HepG2 (cell line): ENCODE results near the gene NUP133. TPM values are rescaled to one million over a fixed set of nuclear protein-coding genes. Genes with fewer than 3 reads are reported as not detected.
A peak's percentile ranks its signal among the peaks of the same experiment; 100 is the strongest.

Source experiments
- ATAC-seq: fragments of 200-7000 bp; cut with Tn5 transposase; 3 replicates; pipeline ENCODE4 v1.9.1; 2020; ENCODE audit warnings: mild to moderate bottlenecking, moderate library complexity
- BruUV-seq: library from RNA; stranded (reverse); fragments of 400-500 nt; replicated peaks from 2 replicates; lab custom pipeline; 2021; lab: Mats Ljungman, UMichigan
- CTCF ChIA-PET: fragments of 300-600 bp; formaldehyde crosslinking; extraction: SDS; loops from one replicate; lab custom pipeline; 2021; ENCODE audit warnings: low total read pairs, inconsistent platforms, low intra/inter-chr PET ratio; lab: Yijun Ruan, JAX
- POLR2A ChIA-PET: fragments of 350-600 bp; sonication (Branson Sonifier 250); formaldehyde crosslinking; loops from one replicate; lab custom pipeline; 2020; ENCODE audit warnings: antibody characterized with exemption, inconsistent platforms; lab: Yijun Ruan, JAX
- DNase-seq: peaks from one replicate; pipeline ENCODE4 v3.0.0-alpha.2; 2015; ENCODE audit warnings: low spot score
- FAIRE-seq: peaks from 3 replicates; lab custom pipeline; 2011; peaks lifted over from hg19 to GRCh38; lab: Jason Lieb, UNC
- H2AFZ ChIP-seq: one replicate; pipeline ENCODE4 v1.6.1; 2011; ENCODE audit warnings: low read length, inconsistent platforms
- H3K27ac ChIP-seq: fragments of 300-600 bp; 3 replicates; pipeline ENCODE4 v1.8.0; 2011; ENCODE audit warnings: mixed run types, mild to moderate bottlenecking, mixed read lengths, low read length, inconsistent platforms; ENCODE audit not compliant: insufficient read depth; ENCODE audit errors: extremely low read length
- H3K27me3 ChIP-seq, 2 experiments: fragments of 200-600 bp in 1 of 2; 2 replicates in 1 of 2; 3 replicates in 1 of 2; pipeline versions ENCODE4 v1.6.0 to v1.8.0; 2011; ENCODE audit warnings: low read length in 2 of 2, mild to moderate bottlenecking in 2 of 2, moderate library complexity in 2 of 2, inconsistent platforms in 1 of 2; ENCODE audit not compliant: insufficient read depth in 2 of 2, control insufficient read depth in 1 of 2
- H3K36me3 ChIP-seq, 2 experiments: fragments of 200-600 bp in 1 of 2; replicated peaks in 1 of 2; 2 replicates in 1 of 2; 3 replicates in 1 of 2; pipeline versions ENCODE4 v1.5.1 to v1.8.0; 2011; ENCODE audit warnings: low read length in 2 of 2, inconsistent platforms in 1 of 2; ENCODE audit not compliant: insufficient read depth in 2 of 2, control insufficient read depth in 1 of 2
- H3K4me1 ChIP-seq: 2 replicates; pipeline ENCODE4 v1.5.1; 2012; ENCODE audit warnings: low read length, inconsistent platforms; ENCODE audit not compliant: insufficient read depth
- H3K4me2 ChIP-seq: 2 replicates; pipeline ENCODE4 v1.6.0; 2011; ENCODE audit warnings: low read depth, low read length, inconsistent platforms
- H3K4me3 ChIP-seq, 3 experiments: fragments of 200-600 bp in 1 of 3; sonication (generic), shearing (Covaris generic) in 1 of 3; replicated peaks in 1 of 3; 2 replicates each; pipeline ENCODE4 v1.5.1; 2011 to 2016; ENCODE audit warnings: low read length in 3 of 3, inconsistent platforms in 2 of 3, low read depth in 2 of 3, mild to moderate bottlenecking in 2 of 3, control low read depth in 1 of 3, mixed read lengths in 1 of 3; ENCODE audit not compliant: insufficient read depth in 1 of 3
- H3K79me2 ChIP-seq: one replicate; pipeline ENCODE4 v1.6.1; 2011; ENCODE audit warnings: low read length, inconsistent platforms; ENCODE audit not compliant: insufficient read depth
- H3K9ac ChIP-seq: 2 replicates; pipeline ENCODE4 v1.6.0; 2011; ENCODE audit warnings: mild to moderate bottlenecking, low read depth, low read length, inconsistent platforms; ENCODE audit not compliant: insufficient read depth
- H3K9me3 ChIP-seq: 2 replicates; pipeline ENCODE4 v1.5.1; 2012; ENCODE audit warnings: mild to moderate bottlenecking, low read length
- H4K20me1 ChIP-seq: 2 replicates; pipeline ENCODE4 v1.6.0; 2011; ENCODE audit warnings: inconsistent platforms, mild to moderate bottlenecking, low read length, moderate library complexity; ENCODE audit not compliant: insufficient read depth
- GFI1 ChIP-seq: sonication (generic); formaldehyde crosslinking; IDR thresholded peaks from 2 replicates; pipeline ENCODE4 v1.5.0; 2020; ENCODE audit warnings: missing genetic modification reagents, mild to moderate bottlenecking, borderline replicate concordance
- HDAC2 ChIP-seq: sonication (generic); formaldehyde crosslinking; IDR thresholded peaks from 2 replicates; pipeline ENCODE4 v1.4.0; 2020; ENCODE audit warnings: missing genetic modification reagents
- KDM6A ChIP-seq: IDR thresholded peaks from 2 replicates; pipeline ENCODE4 v1.6.1; 2016; ENCODE audit warnings: low read depth
- PRPF4 ChIP-seq: fragments of 200-400 bp; formaldehyde crosslinking; IDR thresholded peaks from 2 replicates; pipeline ENCODE4 v1.6.1; 2016; ENCODE audit warnings: low read length, low read depth; ENCODE audit not compliant: poor library complexity, severe bottlenecking
- REST ChIP-seq, 2 experiments: IDR thresholded peaks; 2 replicates each; pipeline ENCODE4 v1.6.1; 2011 to 2012; ENCODE audit warnings: low read length in 2 of 2, borderline replicate concordance in 1 of 2, low read depth in 1 of 2, mild to moderate bottlenecking in 1 of 2, moderate library complexity in 1 of 2
- SALL1 ChIP-seq: sonication (generic); formaldehyde crosslinking; IDR thresholded peaks from 2 replicates; pipeline ENCODE4 v1.8.0; 2022; ENCODE audit warnings: mild to moderate bottlenecking, missing genetic modification reagents
- SOX6 ChIP-seq, 2 experiments: fragments of 450-650 bp in 1 of 2; sonication (generic) in 1 of 2; formaldehyde crosslinking in 1 of 2; IDR thresholded peaks; 2 replicates each; pipeline versions ENCODE4 v1.4.0 to v1.6.1; 2017 to 2020; ENCODE audit warnings: antibody characterized with exemption in 1 of 2, mild to moderate bottlenecking in 1 of 2, missing genetic modification reagents in 1 of 2
- THAP8 ChIP-seq: sonication (generic); formaldehyde crosslinking; IDR thresholded peaks from 2 replicates; pipeline ENCODE4 v1.5.1; 2020; ENCODE audit warnings: missing genetic modification reagents, mild to moderate bottlenecking, borderline replicate concordance
- THYN1 ChIP-seq: sonication (generic); formaldehyde crosslinking; IDR thresholded peaks from 2 replicates; pipeline ENCODE4 v1.8.1; 2023; ENCODE audit warnings: low read depth, mild to moderate bottlenecking, moderate library complexity, missing genetic modification reagents, borderline replicate concordance
- YEATS2 ChIP-seq: sonication (generic); formaldehyde crosslinking; IDR thresholded peaks from 2 replicates; pipeline ENCODE4 v1.4.0; 2020; ENCODE audit warnings: missing genetic modification reagents, borderline replicate concordance
- ZBTB34 ChIP-seq: sonication (generic); formaldehyde crosslinking; IDR thresholded peaks from 2 replicates; pipeline ENCODE4 v1.8.0; 2022; ENCODE audit warnings: mild to moderate bottlenecking, missing genetic modification reagents
- ZFYVE20 ChIP-seq: sonication (generic); formaldehyde crosslinking; IDR thresholded peaks from 2 replicates; pipeline ENCODE4 v1.8.0; 2023; ENCODE audit warnings: low read depth, mild to moderate bottlenecking, moderate library complexity, missing genetic modification reagents, borderline replicate concordance
- ZNF484 ChIP-seq: sonication (generic); formaldehyde crosslinking; IDR thresholded peaks from 2 replicates; pipeline ENCODE4 v1.5.1; 2020; ENCODE audit warnings: mild to moderate bottlenecking, low read depth, missing genetic modification reagents, borderline replicate concordance
- ZNF652 ChIP-seq: IDR thresholded peaks from 2 replicates; pipeline ENCODE4 v1.6.1; 2016; ENCODE audit warnings: low read depth, borderline replicate concordance
- ZNF772 ChIP-seq: sonication (generic); formaldehyde crosslinking; IDR thresholded peaks from 2 replicates; pipeline ENCODE4 v1.5.0; 2020; ENCODE audit warnings: mild to moderate bottlenecking, missing genetic modification reagents
- WGBS: methylation state at CpG from one replicate; pipeline ENCODE4 v1.1.6; 2017; ENCODE audit warnings: low lambda C conversion rate; 5-methylcytosine and 5-hydroxymethylcytosine counted together
- in situ Hi-C: cut with HindIII; loops from 2 replicates; pipeline ENCODE4 v1.10.0; 2017; ENCODE audit warnings: low pct_unique_long_range_greater_than_20kb; ENCODE audit not compliant: extremely low pct_ligation_motif_present
- intact Hi-C: fragments of 100-400 bp; cut with micrococcal nuclease; formaldehyde crosslinking; loops from one replicate; pipeline ENCODE4 v1.10.0; 2022; ENCODE audit not compliant: unreplicated experiment
- polyA plus RNA-seq, 8 experiments: library from polyadenylated mRNA; depleted of rRNA in 3 of 8; stranded (reverse) in 7 of 8; unstranded in 1 of 8; fragments of >200 nt; fragmentation: Illumina TruSeq in 4 of 8; extraction: Trizol in 4 of 8; gene quantifications; 2 replicates each; pipeline versions ENCODE4 v1.2.1 to v1.2.3, GENCODE V29; 2011 to 2016; ENCODE audit warnings: low read depth in 4 of 8, missing spikeins in 1 of 8, mixed read lengths in 1 of 8; ENCODE audit not compliant: insufficient read depth in 1 of 8
- total RNA-seq, 5 experiments: library from RNA; depleted of rRNA; stranded (reverse); fragments of >200 nt; fragmentation: Illumina TruSeq; extraction: Trizol; gene quantifications; 2 replicates each; pipeline ENCODE4 v1.2.3, GENCODE V29; 2016; ENCODE audit warnings: low read depth in 1 of 5

Gene NUP133
- total and polyA plus RNA-seq, 2 of the 13 experiments (the other 11 are each of a cell fraction or from before 2014, with no cell fraction given): 17.7 to 45.6 TPM

- TF ChIP-seq THYN1: no peak
Observed at GRCh38 chr1:229407206-229408026, 100.7 kb downstream of the NUP133 start (continued).

- no peak overlapping the region for H3K27ac ChIP-seq
- no peaks in the 10 kb centered on the region for H4K20me1 ChIP-seq
- H3K79me2 ChIP-seq: no peaks in the 10 kb centered on the region
- in situ Hi-C loops (no loop called here), intact Hi-C loops (loop anchor here (5.0 kb wide), 1 partner anchor 64 kb away; the partner anchor contains the start of gene CCSAP)
- peaks cover 0 to 4% of the 10 kb centered on the region in 2 experiments; a peak in 1 of 5 replicates for H3K27me3 ChIP-seq
- H3K4me2 ChIP-seq: peak overlapping the region; percentile 88
- BruUV-seq: no TSS peak
- WGBS: 0% methylated on average over 8 of the region's 10 CpGs
- ATAC-seq: peak; percentile 72
- H3K9me3 ChIP-seq: no peaks in the 10 kb centered on the region
- FAIRE-seq: peak; percentile 81
- H3K36me3 ChIP-seq: no peaks in the 10 kb centered on the region
- peak overlapping the region; percentile 49 to 66 (median 51); a peak in 5 of 6 replicates for H3K4me3 ChIP-seq
- peak; percentile 89 for DNase-seq
- H3K9ac ChIP-seq: no peak overlapping the region
- no peak overlapping the region for H2AFZ ChIP-seq
- H3K4me1 ChIP-seq: peaks cover 83% of the 10 kb centered on the region
- POLR2A ChIA-PET: no interaction called here
- CTCF ChIA-PET: no interaction called here
- TF ChIP-seq HDAC2 (peak; percentile 42; the same call in 1 of the 2 replicates), ZNF772 (CRISPR knock-in tag) (0 out of 2 replicates have a peak, but pooled peaks have one; percentile 29), SALL1 (CRISPR knock-in tag) (peak; percentile 39; the same call in 1 of the 2 replicates), YEATS2 (CRISPR knock-in tag) (no peak), ZBTB34 (CRISPR knock-in tag) (no peak), ZFYVE20 (CRISPR knock-in tag) (no peak), KDM6A (CRISPR knock-in tag) (no peak), ZNF484 (no peak), REST (IDR thresholded peaks at IDR 0.05; ENCODE audit: borderline replicate concordance in 1 of 2, low read depth in 1 of 2, low read length in 2 of 2) (0 out of 4 replicates have a peak, but pooled peaks of 1 of the 2 experiments have one; percentile 5), GFI1 (CRISPR knock-in tag) (peak; percentile 39; the same call in 1 of the 2 replicates), SOX6 (IDR thresholded peaks at IDR 0.05) (no peak), SOX6 (CRISPR knock-in tag; IDR thresholded peaks at IDR 0.05) (peak; percentile 53; the same call in 1 of the 2 replicates), ZNF652 (CRISPR knock-in tag) (no peak), PRPF4 (no peak), THAP8 (no peak)
Observed at GRCh38 chr1:229406798-229407197, 101.3 kb downstream of the NUP133 start.
